ENCODE data around the gene RNF17. TPM values are rescaled to one million over a fixed set of nuclear protein-coding genes. Genes with fewer than 3 reads are reported as not detected.

The RNF17 gene
- total and polyA plus RNA-seq, 4 donors, result 0.08 to 0.14 TPM; not detected in 2

DNA sequence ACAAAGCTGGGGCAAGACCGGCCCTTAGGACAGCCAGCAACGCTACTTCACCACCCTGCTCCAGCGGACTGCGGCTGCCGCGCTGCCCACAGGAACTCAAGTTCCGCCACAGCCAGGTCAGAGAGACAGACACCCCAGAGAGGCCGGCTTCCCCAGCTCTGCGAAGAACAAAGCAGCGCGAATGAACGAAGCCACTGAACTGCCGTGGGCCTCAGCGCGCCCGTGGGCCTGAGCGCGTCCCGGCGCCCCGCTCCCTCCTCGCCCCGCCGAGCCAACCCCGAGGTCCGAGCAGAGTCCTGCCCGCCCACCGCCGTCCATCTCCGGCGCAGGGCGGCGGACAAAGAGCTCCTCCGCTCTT lies 158.4 kb downstream of the RNF17 start:
- H3K4me3 ChIP-seq (ENCODE audit: low read depth in 1 of 3, low read length in 3 of 3), result peak overlapping the region; percentile 83 to 98 (median 95)
- peaks cover 0 to 1% (median 0%) of the 10 kb centered on the region in 4 donors for H3K9me3 ChIP-seq (ENCODE audit: control insufficient read depth in 4 of 4, low read length in 3 of 4)
- under 1% methylated on average over 34 of the region's 34 CpGs for WGBS
- H3K4me1 ChIP-seq (ENCODE audit: control insufficient read depth in 4 of 4, insufficient read depth in 4 of 4, low read length in 3 of 4), result peaks cover 0 to 12% (median 7%) of the 10 kb centered on the region in 4 donors
- H3K27ac ChIP-seq (ENCODE audit: low read depth in 1 of 2, low read length in 2 of 2), result peak overlapping the region in 1 of 2 donors; percentile 98
- peak overlapping the region in 1 of 2 donors; percentile 67 for H3K9ac ChIP-seq (ENCODE audit: low read depth in 1 of 2, low read length in 2 of 2)
- H3K27me3 ChIP-seq (ENCODE audit: control insufficient read depth in 4 of 4, insufficient read depth in 4 of 4, low read length in 3 of 4), result no peaks in the 10 kb centered on the region
- H3K36me3 ChIP-seq (ENCODE audit: control insufficient read depth in 4 of 4, insufficient read depth in 3 of 4, low read depth in 1 of 4, low read length in 3 of 4), result no peaks in the 10 kb centered on the region
- DNase-seq (ENCODE audit: low spot score), result no peak
- TF ChIP-seq, protein P1, sequence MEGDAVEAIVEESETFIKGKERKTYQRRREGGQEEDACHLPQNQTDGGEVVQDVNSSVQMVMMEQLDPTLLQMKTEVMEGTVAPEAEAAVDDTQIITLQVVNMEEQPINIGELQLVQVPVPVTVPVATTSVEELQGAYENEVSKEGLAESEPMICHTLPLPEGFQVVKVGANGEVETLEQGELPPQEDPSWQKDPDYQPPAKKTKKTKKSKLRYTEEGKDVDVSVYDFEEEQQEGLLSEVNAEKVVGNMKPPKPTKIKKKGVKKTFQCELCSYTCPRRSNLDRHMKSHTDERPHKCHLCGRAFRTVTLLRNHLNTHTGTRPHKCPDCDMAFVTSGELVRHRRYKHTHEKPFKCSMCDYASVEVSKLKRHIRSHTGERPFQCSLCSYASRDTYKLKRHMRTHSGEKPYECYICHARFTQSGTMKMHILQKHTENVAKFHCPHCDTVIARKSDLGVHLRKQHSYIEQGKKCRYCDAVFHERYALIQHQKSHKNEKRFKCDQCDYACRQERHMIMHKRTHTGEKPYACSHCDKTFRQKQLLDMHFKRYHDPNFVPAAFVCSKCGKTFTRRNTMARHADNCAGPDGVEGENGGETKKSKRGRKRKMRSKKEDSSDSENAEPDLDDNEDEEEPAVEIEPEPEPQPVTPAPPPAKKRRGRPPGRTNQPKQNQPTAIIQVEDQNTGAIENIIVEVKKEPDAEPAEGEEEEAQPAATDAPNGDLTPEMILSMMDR (IDR thresholded peaks at IDR 0.05; ENCODE audit: low read depth, low read length, missing input control), result no peak
- TF ChIP-seq JUND (IDR thresholded peaks at IDR 0.05), result no peak
- TF ChIP-seq, protein P2, sequence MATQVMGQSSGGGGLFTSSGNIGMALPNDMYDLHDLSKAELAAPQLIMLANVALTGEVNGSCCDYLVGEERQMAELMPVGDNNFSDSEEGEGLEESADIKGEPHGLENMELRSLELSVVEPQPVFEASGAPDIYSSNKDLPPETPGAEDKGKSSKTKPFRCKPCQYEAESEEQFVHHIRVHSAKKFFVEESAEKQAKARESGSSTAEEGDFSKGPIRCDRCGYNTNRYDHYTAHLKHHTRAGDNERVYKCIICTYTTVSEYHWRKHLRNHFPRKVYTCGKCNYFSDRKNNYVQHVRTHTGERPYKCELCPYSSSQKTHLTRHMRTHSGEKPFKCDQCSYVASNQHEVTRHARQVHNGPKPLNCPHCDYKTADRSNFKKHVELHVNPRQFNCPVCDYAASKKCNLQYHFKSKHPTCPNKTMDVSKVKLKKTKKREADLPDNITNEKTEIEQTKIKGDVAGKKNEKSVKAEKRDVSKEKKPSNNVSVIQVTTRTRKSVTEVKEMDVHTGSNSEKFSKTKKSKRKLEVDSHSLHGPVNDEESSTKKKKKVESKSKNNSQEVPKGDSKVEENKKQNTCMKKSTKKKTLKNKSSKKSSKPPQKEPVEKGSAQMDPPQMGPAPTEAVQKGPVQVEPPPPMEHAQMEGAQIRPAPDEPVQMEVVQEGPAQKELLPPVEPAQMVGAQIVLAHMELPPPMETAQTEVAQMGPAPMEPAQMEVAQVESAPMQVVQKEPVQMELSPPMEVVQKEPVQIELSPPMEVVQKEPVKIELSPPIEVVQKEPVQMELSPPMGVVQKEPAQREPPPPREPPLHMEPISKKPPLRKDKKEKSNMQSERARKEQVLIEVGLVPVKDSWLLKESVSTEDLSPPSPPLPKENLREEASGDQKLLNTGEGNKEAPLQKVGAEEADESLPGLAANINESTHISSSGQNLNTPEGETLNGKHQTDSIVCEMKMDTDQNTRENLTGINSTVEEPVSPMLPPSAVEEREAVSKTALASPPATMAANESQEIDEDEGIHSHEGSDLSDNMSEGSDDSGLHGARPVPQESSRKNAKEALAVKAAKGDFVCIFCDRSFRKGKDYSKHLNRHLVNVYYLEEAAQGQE (IDR thresholded peaks at IDR 0.05), result no peak
- no peak for TF ChIP-seq RAD21 (IDR thresholded peaks at IDR 0.05)
- no peak for TF ChIP-seq TAF1 (conservative IDR thresholded peaks at IDR 0.05)
- TF ChIP-seq RXRA (IDR thresholded peaks at IDR 0.05), result no peak
- TF ChIP-seq NR2F2 (IDR thresholded peaks at IDR 0.05), result no peak
- TF ChIP-seq FOXA2 (IDR thresholded peaks at IDR 0.05), result no peak
- no peak for TF ChIP-seq HNF4A (conservative IDR thresholded peaks at IDR 0.05)
- TF ChIP-seq FOXA1 (IDR thresholded peaks at IDR 0.05), result no peak
- TF ChIP-seq HNF4G (IDR thresholded peaks at IDR 0.05), result no peak
- no peak for TF ChIP-seq YY1 (IDR thresholded peaks at IDR 0.05)
- TF ChIP-seq, protein P3, sequence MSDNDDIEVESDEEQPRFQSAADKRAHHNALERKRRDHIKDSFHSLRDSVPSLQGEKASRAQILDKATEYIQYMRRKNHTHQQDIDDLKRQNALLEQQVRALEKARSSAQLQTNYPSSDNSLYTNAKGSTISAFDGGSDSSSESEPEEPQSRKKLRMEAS (IDR thresholded peaks at IDR 0.05), result no peak
- no peak for TF ChIP-seq GABPA (IDR thresholded peaks at IDR 0.05 in 1 of 2, conservative IDR thresholded peaks at IDR 0.05 in 1 of 2)
- no peak for TF ChIP-seq SP1 (IDR thresholded peaks at IDR 0.05)
- no peak for TF ChIP-seq EGR1 (IDR thresholded peaks at IDR 0.05; ENCODE audit: low read depth in 2 of 2)

DNA sequence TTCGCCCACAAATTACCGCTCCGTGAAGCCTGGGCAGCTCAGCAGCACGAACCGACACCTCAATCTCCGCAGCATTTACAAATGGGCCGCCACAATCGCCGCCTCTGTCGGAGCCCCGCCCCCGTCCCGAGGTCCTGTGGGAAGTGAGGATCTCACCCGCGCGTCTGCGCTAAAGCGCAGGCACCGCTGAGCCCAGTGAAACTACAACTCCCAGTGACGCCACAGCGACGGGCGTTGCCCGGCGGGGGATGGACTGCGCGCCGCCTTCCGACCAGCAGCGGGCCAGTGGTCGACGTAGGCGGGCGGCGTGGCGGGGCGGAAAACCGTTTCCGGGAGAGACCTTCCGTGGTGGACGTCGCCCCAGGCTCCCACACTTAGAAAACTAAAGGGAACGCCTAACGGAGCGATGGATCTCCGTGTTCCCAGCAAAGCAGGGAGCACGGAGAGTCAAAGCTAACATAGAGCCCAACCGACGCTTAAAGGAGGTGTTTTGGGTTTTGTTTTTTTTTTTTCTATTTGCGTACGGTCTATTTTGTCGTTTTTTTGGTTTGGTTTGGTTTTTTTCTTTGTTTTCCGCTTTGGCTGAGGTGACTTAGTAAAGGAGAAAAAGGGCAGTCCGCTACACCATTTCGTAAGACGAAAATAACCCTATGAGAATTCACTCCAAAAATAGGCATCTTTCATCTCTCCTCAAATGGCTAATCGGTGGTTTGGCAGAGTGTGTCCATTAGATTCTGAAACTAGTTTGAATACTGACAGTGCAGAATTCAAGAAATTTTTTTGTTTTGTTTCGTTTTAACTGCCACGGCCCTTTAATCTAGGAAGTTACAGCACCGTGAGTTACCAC lies 159.0 kb downstream of the RNF17 start:
- H3K4me3 ChIP-seq (ENCODE audit: low read depth in 1 of 3, low read length in 3 of 3), result peak overlapping the region; percentile 83 to 98 (median 95)
- peaks cover 0 to 12% (median 7%) of the 10 kb centered on the region in 4 donors for H3K4me1 ChIP-seq (ENCODE audit: control insufficient read depth in 4 of 4, insufficient read depth in 4 of 4, low read length in 3 of 4)
- H3K36me3 ChIP-seq (ENCODE audit: control insufficient read depth in 4 of 4, insufficient read depth in 3 of 4, low read depth in 1 of 4, low read length in 3 of 4), result no peaks in the 10 kb centered on the region
- no peaks in the 10 kb centered on the region for H3K27me3 ChIP-seq (ENCODE audit: control insufficient read depth in 4 of 4, insufficient read depth in 4 of 4, low read length in 3 of 4)
- peaks cover 0 to 1% (median 0%) of the 10 kb centered on the region in 4 donors for H3K9me3 ChIP-seq (ENCODE audit: control insufficient read depth in 4 of 4, low read length in 3 of 4)
- H3K9ac ChIP-seq (ENCODE audit: low read depth in 1 of 2, low read length in 2 of 2), result peak overlapping the region; percentile 88 to 92
- peak; percentile 95 for DNase-seq (ENCODE audit: low spot score)
- WGBS, result under 1% methylated on average over 60 of the region's 60 CpGs
- H3K27ac ChIP-seq (ENCODE audit: low read depth in 1 of 2, low read length in 2 of 2), result peak overlapping the region; percentile 90 to 98
- TF ChIP-seq FOXA1 (IDR thresholded peaks at IDR 0.05) (no peak), JUND (IDR thresholded peaks at IDR 0.05) (no peak), SP1 (IDR thresholded peaks at IDR 0.05) (peak; percentile 77), HNF4A (conservative IDR thresholded peaks at IDR 0.05) (peak in 1 of 2 donors; percentile 26), HNF4G (IDR thresholded peaks at IDR 0.05) (no peak), RAD21 (IDR thresholded peaks at IDR 0.05) (peak in 1 of 2 donors; percentile 17), YY1 (IDR thresholded peaks at IDR 0.05) (peak; percentile 93), FOXA2 (IDR thresholded peaks at IDR 0.05) (no peak), TAF1 (conservative IDR thresholded peaks at IDR 0.05) (peak; percentile 90), GABPA (IDR thresholded peaks at IDR 0.05 in 1 of 2, conservative IDR thresholded peaks at IDR 0.05 in 1 of 2) (peak; percentile 51 to 89)
- TF ChIP-seq, protein P2 (IDR thresholded peaks at IDR 0.05), result peak; percentile 90
- TF ChIP-seq, protein P3 (IDR thresholded peaks at IDR 0.05), result peak; percentile 59
- TF ChIP-seq, protein P1 (IDR thresholded peaks at IDR 0.05; ENCODE audit: low read depth, low read length, missing input control), result no peak
